Epidermal melanocyte (primary cell): Measurements from ENCODE around the gene SOX10.
A peak's percentile ranks its signal among the peaks of the same experiment; 100 is the strongest.

Experiments
- DNase-seq: peaks from one replicate; pipeline ENCODE4 v3.0.0; 2011; ENCODE audit warnings: low spot score; ENCODE audit not compliant: insufficient read length

The SOX10 gene

GRCh38 chr22:37983860-37984791 is at the start of gene SOX10:
SOX10 (minus strand) TSS chr22:37984555; CDS start chr22:37983784, 771 bp downstream.
- peak; percentile 71 for DNase-seq

- DNase-seq, result no peak
Measured at GRCh38 chr22:38033522-38034277, 49.3 kb upstream of the SOX10 start.

- no peak for DNase-seq
Measured at GRCh38 chr22:38032681-38033521, 48.5 kb upstream of the SOX10 start.

GRCh38 chr22:38031491-38031890 is 47.1 kb upstream of the SOX10 start:
- no peak for DNase-seq

- DNase-seq, result no peak
Measured at GRCh38 chr22:38030311-38031133, 46.2 kb upstream of the SOX10 start.

- no peak for DNase-seq
Measured at GRCh38 chr22:38029901-38030300, 45.5 kb upstream of the SOX10 start.

GRCh38 chr22:38029370-38029769 is 45.0 kb upstream of the SOX10 start:
- no peak for DNase-seq

- DNase-seq, result no peak
Measured at GRCh38 chr22:38028344-38029130, 44.2 kb upstream of the SOX10 start.

- no peak for DNase-seq
Measured at GRCh38 chr22:38027487-38027886, 43.1 kb upstream of the SOX10 start.

GRCh38 chr22:38026130-38027111 is 42.1 kb upstream of the SOX10 start:
- DNase-seq, result no peak

GRCh38 chr22:38025514-38025913 is 41.2 kb upstream of the SOX10 start:
- DNase-seq, result no peak

- DNase-seq, result no peak
Measured at GRCh38 chr22:38023045-38023444, 38.7 kb upstream of the SOX10 start.

GRCh38 chr22:38021206-38021605 is 36.9 kb upstream of the SOX10 start:
- no peak for DNase-seq

- DNase-seq, result peak; percentile 54
Measured at GRCh38 chr22:38018938-38019827, 34.8 kb upstream of the SOX10 start.

GRCh38 chr22:38017939-38018885 is 33.9 kb upstream of the SOX10 start:
- DNase-seq, result no peak

GRCh38 chr22:38017272-38017920 is 33.0 kb upstream of the SOX10 start:
- peak; percentile 82 for DNase-seq
